Urinary bladder (tissue), 4 donors: Measurements from ENCODE around the gene ZBTB20. TPM values are rescaled to one million over a fixed set of nuclear protein-coding genes. Genes with fewer than 3 reads are reported as not detected.

Experiments used
- DNase-seq: peaks from one replicate; pipeline ENCODE4 v3.0.0-alpha.2; 2015; ENCODE audit errors: extremely low spot score
- H3K27ac ChIP-seq: one replicate; pipeline ENCODE4 v1.5.1; 2013; ENCODE audit warnings: low read depth, mild to moderate bottlenecking, moderate library complexity
- H3K36me3 ChIP-seq: one replicate; pipeline ENCODE4 v1.6.1; 2013; ENCODE audit warnings: mild to moderate bottlenecking, moderate library complexity; ENCODE audit not compliant: insufficient read depth
- H3K4me1 ChIP-seq: one replicate; pipeline ENCODE4 v1.6.1; 2013; ENCODE audit warnings: mild to moderate bottlenecking, moderate library complexity; ENCODE audit not compliant: insufficient read depth
- H3K4me3 ChIP-seq: one replicate; pipeline ENCODE4 v1.5.1; 2013; ENCODE audit warnings: low read depth, low read length
- WGBS: extraction: QIAGEN DNeasy Blood & Tissue Kit; methylation state at CpG from one replicate; pipeline ENCODE4 v1.1.7; 2013; 5-methylcytosine and 5-hydroxymethylcytosine counted together
- polyA plus RNA-seq: library from polyadenylated mRNA; stranded (reverse); fragments of 200-250 nt; gene quantifications from one replicate; pipeline ENCODE4 v1.2.3, GENCODE V29; 2013
- total RNA-seq: library from RNA; depleted of rRNA; stranded (reverse); fragments of >200 nt; gene quantifications from one replicate; pipeline ENCODE4 v1.2.3, GENCODE V29; 2014
- donor health status: healthy with polysubstance abuse.
- donor health status: healthy.

Gene ZBTB20
- total and polyA plus RNA-seq, 2 donors, result 1.5 to 99.9 TPM

DNA sequence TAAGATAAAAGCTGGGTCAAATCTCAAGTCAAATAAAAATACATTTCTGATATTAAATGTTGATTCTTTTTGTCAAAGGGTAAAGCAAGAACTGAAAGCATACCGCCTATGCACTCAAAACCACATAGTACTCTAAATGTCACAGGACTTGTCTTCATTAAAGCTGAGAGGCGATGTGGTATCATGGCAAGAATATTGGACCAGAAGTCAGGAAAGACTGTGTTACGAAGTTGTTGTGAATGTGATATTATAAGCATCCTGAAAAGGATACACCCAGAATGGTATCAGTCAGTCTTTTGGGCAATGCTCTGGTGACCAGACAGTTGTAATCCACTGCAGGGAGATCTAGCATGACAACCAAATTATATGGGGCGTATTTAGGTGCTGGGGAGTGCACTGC, 819.4 kb downstream of the ZBTB20 start:
- 94% methylated on average over 4 of the region's 4 CpGs for WGBS
- H3K36me3 ChIP-seq, result no peaks in the 10 kb centered on the region
- no peak for DNase-seq
- H3K4me1 ChIP-seq, result no peaks in the 10 kb centered on the region
- no peak overlapping the region for H3K4me3 ChIP-seq
- H3K27ac ChIP-seq, result no peak overlapping the region

DNA sequence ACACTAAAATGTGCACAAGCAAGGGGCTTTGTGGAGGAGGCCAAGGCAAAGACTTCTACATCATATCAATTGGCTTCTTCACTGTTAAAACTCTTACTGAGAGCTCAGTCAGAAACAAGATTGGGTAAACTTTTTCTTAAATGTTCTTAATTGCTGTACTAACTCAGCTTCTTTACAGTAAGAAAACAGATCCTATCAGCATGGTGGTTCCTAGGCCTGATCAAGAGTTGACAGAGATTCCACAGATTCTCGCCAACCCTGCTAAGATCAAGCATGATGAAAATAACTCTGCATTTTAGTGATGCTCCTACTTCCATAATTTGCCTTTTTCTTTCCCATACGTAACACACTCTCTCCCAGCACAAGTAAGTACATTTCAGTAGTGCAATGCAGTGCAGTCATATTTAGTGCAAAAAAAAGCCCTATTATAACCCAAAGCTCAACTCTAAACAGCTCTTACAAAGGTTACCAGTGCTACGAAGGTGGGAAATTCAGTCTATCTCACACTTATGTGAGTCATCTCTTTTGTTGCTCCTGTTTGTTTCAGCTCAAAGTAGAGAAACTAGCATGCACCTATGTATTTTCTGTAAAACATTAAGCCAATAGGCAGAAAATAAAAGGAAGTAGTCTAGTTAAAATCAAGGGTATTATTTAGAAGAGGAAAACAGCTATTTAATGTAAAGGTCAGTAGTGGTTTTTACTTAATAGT, 823.4 kb downstream of the ZBTB20 start:
- H3K4me3 ChIP-seq, result no peak overlapping the region
- no peaks in the 10 kb centered on the region for H3K4me1 ChIP-seq
- WGBS, result 95% methylated on average over 3 of the region's 3 CpGs
- no peak overlapping the region for H3K27ac ChIP-seq
- DNase-seq, result no peak
- H3K36me3 ChIP-seq, result no peaks in the 10 kb centered on the region

GRCh38 chr3:114320246-114320645, 826.8 kb downstream of the ZBTB20 start:
- WGBS, result 83% methylated on average over 1 of the region's 1 CpG
- H3K4me3 ChIP-seq, result no peak overlapping the region
- H3K36me3 ChIP-seq, result no peaks in the 10 kb centered on the region
- H3K4me1 ChIP-seq, result no peaks in the 10 kb centered on the region
- no peak for DNase-seq
- H3K27ac ChIP-seq, result no peak overlapping the region

DNA sequence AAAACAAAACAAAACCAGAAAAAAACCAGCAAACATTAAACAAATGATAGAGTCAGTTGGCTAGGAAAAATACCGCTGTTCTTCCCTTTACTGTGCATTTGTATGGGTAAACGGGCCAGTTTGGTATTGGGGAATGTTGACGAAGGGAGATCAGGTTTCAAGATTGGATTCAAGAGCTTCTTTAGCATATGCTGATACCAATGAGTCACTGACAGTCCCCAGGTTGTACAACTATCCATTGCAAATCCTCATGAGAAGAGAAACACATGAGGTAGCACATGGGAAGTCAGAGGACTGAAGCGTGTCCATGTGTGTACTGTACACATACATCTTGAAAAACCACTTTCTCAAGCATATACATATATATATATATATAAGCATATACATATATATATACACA, 827.6 kb downstream of the ZBTB20 start:
- no peak overlapping the region for H3K27ac ChIP-seq
- H3K36me3 ChIP-seq, result no peaks in the 10 kb centered on the region
- no peak overlapping the region for H3K4me3 ChIP-seq
- H3K4me1 ChIP-seq, result no peaks in the 10 kb centered on the region
- DNase-seq, result no peak
- WGBS, result 62% methylated on average over 4 of the region's 4 CpGs

GRCh38 chr3:114318295-114318694, 828.8 kb downstream of the ZBTB20 start:
- Histone ChIP-seq H3K36me3 (no peaks in the 10 kb centered on the region), H3K27ac (no peak overlapping the region), H3K4me1 (no peaks in the 10 kb centered on the region), H3K4me3 (no peak overlapping the region)
- no peak for DNase-seq
- WGBS, result 75% methylated on average over 5 of the region's 5 CpGs

DNA sequence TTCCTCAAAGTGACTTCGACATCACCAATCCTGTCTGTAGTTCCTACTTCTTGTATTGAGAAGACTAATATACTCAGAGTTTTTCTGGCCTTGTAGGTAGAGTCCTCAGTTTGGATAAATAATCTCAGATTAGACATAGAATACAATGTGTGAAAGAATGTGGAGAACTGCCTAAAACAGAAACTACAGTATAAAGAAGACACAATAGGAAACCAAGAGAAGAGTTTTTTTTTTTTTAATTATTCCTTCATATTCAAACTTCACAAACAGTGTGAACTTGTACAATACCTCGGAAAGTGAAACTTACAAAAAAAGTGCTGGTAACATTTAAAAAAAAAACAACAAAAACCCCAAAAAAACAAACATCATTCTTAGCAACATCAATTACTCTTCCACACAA, 832.8 kb downstream of the ZBTB20 start:
- H3K4me1 ChIP-seq, result no peaks in the 10 kb centered on the region
- H3K27ac ChIP-seq, result no peak overlapping the region
- WGBS, result 97% methylated on average over 2 of the region's 2 CpGs
- DNase-seq, result no peak
- no peak overlapping the region for H3K4me3 ChIP-seq
- H3K36me3 ChIP-seq, result no peaks in the 10 kb centered on the region

DNA sequence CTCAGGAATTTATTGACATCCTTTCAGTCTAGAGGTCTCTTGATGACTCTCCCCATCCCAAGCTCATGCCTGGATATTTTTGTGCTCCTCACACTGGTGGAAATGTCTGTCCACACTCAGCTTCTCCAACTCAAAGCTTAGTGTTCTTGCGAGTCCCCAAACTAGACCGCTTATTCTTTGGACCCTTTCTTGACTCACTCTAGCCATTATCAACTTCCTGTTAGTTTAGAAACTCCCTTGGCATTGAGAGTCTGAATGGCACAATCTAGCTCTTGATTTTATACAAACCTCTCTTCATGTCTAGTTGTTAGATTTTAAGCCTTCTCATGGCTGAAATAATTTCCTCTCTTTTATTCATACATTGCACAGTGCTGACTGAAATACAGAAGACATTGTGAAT, 833.7 kb downstream of the ZBTB20 start:
- Histone ChIP-seq H3K4me3 (no peak overlapping the region), H3K4me1 (no peaks in the 10 kb centered on the region), H3K36me3 (no peaks in the 10 kb centered on the region), H3K27ac (no peak overlapping the region)
- no peak for DNase-seq
- 84% methylated on average over 2 of the region's 2 CpGs for WGBS

DNA sequence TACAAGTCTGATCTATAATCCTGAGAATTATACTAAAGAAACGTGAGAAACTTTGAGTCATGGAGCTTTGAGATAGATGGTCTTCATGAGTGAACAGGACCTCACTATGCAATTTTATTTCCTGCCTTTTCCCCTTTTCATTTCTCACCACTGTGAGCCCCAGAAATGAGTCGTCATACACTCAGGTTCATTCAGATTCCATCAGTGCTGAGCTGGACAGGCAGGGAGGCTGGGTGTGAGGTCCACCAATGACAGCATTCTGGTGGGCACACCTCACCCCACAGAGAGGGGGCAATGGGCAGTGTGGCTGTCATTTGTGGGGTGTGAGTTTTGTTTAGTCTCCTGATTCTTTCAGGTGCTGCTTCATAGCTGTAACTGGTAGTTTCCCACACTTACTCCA, 836.4 kb downstream of the ZBTB20 start:
- Histone ChIP-seq H3K4me1 (no peaks in the 10 kb centered on the region), H3K27ac (no peak overlapping the region), H3K36me3 (no peaks in the 10 kb centered on the region), H3K4me3 (no peak overlapping the region)
- no peak for DNase-seq
- 79% methylated on average over 2 of the region's 2 CpGs for WGBS

- H3K36me3 ChIP-seq, result no peaks in the 10 kb centered on the region
- H3K27ac ChIP-seq, result no peak overlapping the region
- no peaks in the 10 kb centered on the region for H3K4me1 ChIP-seq
- H3K4me3 ChIP-seq, result no peak overlapping the region
- DNase-seq, result no peak
- 78% methylated on average over 5 of the region's 5 CpGs for WGBS
Measured at GRCh38 chr3:114308830-114309229, 838.3 kb downstream of the ZBTB20 start.

DNA sequence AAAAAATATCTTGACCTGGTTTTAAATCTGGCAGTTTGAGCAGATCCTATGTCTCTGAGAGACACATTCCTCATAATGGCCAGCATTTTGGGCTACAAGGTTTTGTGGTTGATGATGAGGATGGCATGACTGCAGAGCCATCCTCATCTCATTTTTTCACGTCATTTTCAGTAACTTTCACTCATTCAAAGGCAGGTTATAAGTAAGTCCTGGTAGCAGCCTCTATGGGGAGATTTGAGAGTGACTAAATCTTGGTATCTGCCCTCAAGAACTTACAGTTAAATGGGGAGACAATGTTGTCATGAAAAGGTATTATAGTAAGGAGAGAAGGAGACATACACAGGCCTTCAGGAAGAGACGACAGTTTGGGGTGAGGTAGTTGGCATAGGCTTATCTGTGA, 838.7 kb downstream of the ZBTB20 start:
- WGBS, result 80% methylated on average over 2 of the region's 2 CpGs
- DNase-seq, result no peak
- no peak overlapping the region for H3K27ac ChIP-seq
- H3K36me3 ChIP-seq, result no peaks in the 10 kb centered on the region
- no peak overlapping the region for H3K4me3 ChIP-seq
- H3K4me1 ChIP-seq, result no peaks in the 10 kb centered on the region

GRCh38 chr3:114307832-114308231, 839.3 kb downstream of the ZBTB20 start:
- no peak overlapping the region for H3K4me3 ChIP-seq
- no peak overlapping the region for H3K27ac ChIP-seq
- no peaks in the 10 kb centered on the region for H3K4me1 ChIP-seq
- no peak for DNase-seq
- no peaks in the 10 kb centered on the region for H3K36me3 ChIP-seq
- 73% methylated on average over 3 of the region's 3 CpGs for WGBS

DNA sequence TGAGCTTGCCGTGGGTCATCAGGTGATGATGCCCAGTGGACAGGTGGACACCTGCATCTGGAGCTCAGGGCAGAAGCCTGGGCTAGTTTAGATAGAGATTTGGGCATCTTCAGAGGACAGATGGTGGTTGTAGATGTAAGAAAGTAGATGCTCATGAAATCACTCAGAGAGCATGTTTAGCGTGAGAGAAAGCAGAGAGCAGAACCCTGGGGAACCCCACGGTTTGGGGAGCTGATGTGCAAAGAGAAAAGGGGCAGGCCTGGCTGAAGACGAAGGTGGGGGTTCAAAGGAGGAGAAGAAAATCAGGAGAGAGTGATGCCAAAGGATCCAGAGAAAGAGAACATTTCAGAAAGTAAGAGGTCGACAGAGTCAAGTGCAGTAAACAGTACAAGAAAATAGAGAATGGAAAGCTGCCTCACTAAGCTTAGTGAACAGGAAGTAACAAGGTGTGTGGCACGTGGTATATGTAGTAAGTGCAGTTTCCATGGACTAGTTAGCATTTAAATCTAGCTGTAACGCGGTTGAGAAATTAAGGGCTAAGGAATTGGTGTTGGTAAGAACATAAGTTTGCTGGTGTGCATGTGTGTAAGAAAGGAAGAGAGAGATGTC, 839.8 kb downstream of the ZBTB20 start:
- no peaks in the 10 kb centered on the region for H3K4me1 ChIP-seq
- no peak for DNase-seq
- WGBS, result 83% methylated on average over 8 of the region's 8 CpGs

DNA sequence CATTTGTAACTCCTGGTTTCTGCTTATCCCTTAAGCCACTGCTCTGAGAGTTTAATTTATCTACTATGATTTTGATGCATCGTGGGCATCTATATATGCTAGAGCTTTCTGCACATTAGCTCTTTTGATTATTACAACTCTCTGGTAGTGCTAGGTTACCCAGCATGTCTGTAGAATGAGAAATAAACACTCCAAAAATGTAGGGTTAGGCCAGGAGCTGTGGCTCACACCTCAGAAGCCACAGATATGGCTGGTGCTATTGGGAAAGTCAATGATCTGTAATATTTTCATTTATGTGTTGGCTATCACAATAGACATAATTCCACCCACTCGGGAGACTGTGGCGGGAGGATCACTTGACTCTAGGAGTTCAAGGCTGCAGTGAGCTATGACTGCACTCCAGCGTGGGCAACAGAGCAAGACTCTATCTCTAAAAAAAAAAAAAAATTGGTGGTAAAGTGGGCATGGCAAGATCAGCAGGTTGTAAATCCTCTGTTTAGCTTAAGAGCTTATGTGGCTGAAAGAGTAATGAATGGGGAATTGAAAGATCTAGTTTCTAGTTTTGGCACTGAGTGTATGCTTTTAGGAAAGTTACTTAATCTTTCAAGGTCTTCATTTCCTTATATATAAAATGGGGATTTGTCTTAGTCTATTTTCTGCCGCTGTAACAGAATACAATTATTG, 847.0 kb downstream of the ZBTB20 start:
- no peak overlapping the region for H3K4me3 ChIP-seq
- 89% methylated on average over 5 of the region's 5 CpGs for WGBS
- no peak overlapping the region for H3K27ac ChIP-seq
- DNase-seq, result no peak
- no peaks in the 10 kb centered on the region for H3K36me3 ChIP-seq
- H3K4me1 ChIP-seq, result no peaks in the 10 kb centered on the region

More for the DNA sequence above, 839.8 kb downstream of the ZBTB20 start:
- Histone ChIP-seq H3K36me3 (no peaks in the 10 kb centered on the region), H3K4me3 (no peak overlapping the region), H3K27ac (no peak overlapping the region)

DNA sequence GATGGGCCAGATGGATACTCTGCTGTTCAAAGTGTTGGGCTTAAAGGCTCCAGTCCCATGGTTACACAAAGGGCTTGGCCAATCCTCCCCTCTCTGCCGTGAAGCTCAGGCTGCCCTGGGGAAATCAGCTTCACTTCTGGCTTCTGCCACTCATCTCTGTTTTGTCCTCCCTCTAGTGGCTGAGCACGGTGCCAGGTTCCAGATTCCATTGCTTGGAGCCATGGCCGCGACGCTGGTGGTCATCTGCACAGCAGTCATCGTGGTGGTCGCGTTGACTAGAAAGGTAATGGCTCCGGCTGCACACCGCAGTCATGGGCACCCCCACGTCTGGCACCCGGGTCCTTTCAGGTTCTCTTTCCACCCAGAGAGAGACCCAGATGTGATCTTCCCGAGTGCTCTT, 847.7 kb downstream of the ZBTB20 start:
- WGBS, result 77% methylated on average over 13 of the region's 13 CpGs
- Histone ChIP-seq H3K27ac (no peak overlapping the region), H3K4me3 (no peak overlapping the region), H3K36me3 (no peaks in the 10 kb centered on the region), H3K4me1 (no peaks in the 10 kb centered on the region)
- no peak for DNase-seq
